Measurements from ENCODE around the gene PTCD3. TPM values are rescaled to one million over a fixed set of nuclear protein-coding genes. Genes with fewer than 3 reads are reported as not detected.

Gene PTCD3
- total RNA-seq, 1 donor from 2014 or later = 48.9 TPM

GRCh38 chr2:86065512-86065911 is 40.5 kb upstream of the PTCD3 start:
- TF ChIP-seq CTCF (IDR thresholded peaks at IDR 0.05) = no peak
- no peak for DNase-seq (ENCODE audit: low spot score)
- Mint-ChIP-seq H3K36me3 (ENCODE audit: low read depth) (peaks cover 61% of the 10 kb centered on the region), H3K4me1 (ENCODE audit: low read depth) (peaks cover 25% of the 10 kb centered on the region), H3K4me3 (ENCODE audit: unreplicated experiment) (no peak overlapping the region), H3K9me3 (ENCODE audit: low read depth) (peaks cover 19% of the 10 kb centered on the region), H3K27ac (ENCODE audit: unreplicated experiment) (no peak overlapping the region), H3K27me3 (ENCODE audit: low read depth) (no peaks in the 10 kb centered on the region)

- Mint-ChIP-seq H3K27me3 (ENCODE audit: low read depth) (no peaks in the 10 kb centered on the region), H3K27ac (ENCODE audit: unreplicated experiment) (no peak overlapping the region), H3K9me3 (ENCODE audit: low read depth) (peaks cover 19% of the 10 kb centered on the region), H3K4me1 (ENCODE audit: low read depth) (peaks cover 26% of the 10 kb centered on the region), H3K4me3 (ENCODE audit: unreplicated experiment) (no peak overlapping the region), H3K36me3 (ENCODE audit: low read depth) (peaks cover 62% of the 10 kb centered on the region)
- TF ChIP-seq CTCF (IDR thresholded peaks at IDR 0.05) = no peak
- no peak for DNase-seq (ENCODE audit: low spot score)
These were observed 39.9 kb upstream of the PTCD3 start for GRCh38 chr2:86066007-86066578.

GRCh38 chr2:86066915-86067314 is 39.1 kb upstream of the PTCD3 start:
- no peak for TF ChIP-seq CTCF (IDR thresholded peaks at IDR 0.05)
- no peaks in the 10 kb centered on the region for H3K27me3 Mint-ChIP-seq (ENCODE audit: low read depth)
- no peak for DNase-seq (ENCODE audit: low spot score)
- H3K27ac Mint-ChIP-seq (ENCODE audit: unreplicated experiment) = no peak overlapping the region
- H3K36me3 Mint-ChIP-seq (ENCODE audit: low read depth) = peaks cover 62% of the 10 kb centered on the region
- H3K4me3 Mint-ChIP-seq (ENCODE audit: unreplicated experiment) = no peak overlapping the region
- H3K4me1 Mint-ChIP-seq (ENCODE audit: low read depth) = peaks cover 29% of the 10 kb centered on the region
- peaks cover 21% of the 10 kb centered on the region for H3K9me3 Mint-ChIP-seq (ENCODE audit: low read depth)

GRCh38 chr2:86068136-86068588 is 37.9 kb upstream of the PTCD3 start:
- no peak for TF ChIP-seq CTCF (IDR thresholded peaks at IDR 0.05)
- DNase-seq (ENCODE audit: low spot score) = no peak
- H3K9me3 Mint-ChIP-seq (ENCODE audit: low read depth) = peaks cover 14% of the 10 kb centered on the region
- no peak overlapping the region for H3K27ac Mint-ChIP-seq (ENCODE audit: unreplicated experiment)
- peaks cover 54% of the 10 kb centered on the region for H3K36me3 Mint-ChIP-seq (ENCODE audit: low read depth)
- peaks cover 38% of the 10 kb centered on the region for H3K4me1 Mint-ChIP-seq (ENCODE audit: low read depth)
- no peak overlapping the region for H3K4me3 Mint-ChIP-seq (ENCODE audit: unreplicated experiment)
- H3K27me3 Mint-ChIP-seq (ENCODE audit: low read depth) = no peaks in the 10 kb centered on the region

GRCh38 chr2:86068648-86069047 is 37.4 kb upstream of the PTCD3 start:
- peaks cover 9% of the 10 kb centered on the region for H3K9me3 Mint-ChIP-seq (ENCODE audit: low read depth)
- peaks cover 43% of the 10 kb centered on the region for H3K4me1 Mint-ChIP-seq (ENCODE audit: low read depth)
- H3K4me3 Mint-ChIP-seq (ENCODE audit: unreplicated experiment) = no peak overlapping the region
- no peak for TF ChIP-seq CTCF (IDR thresholded peaks at IDR 0.05)
- H3K27ac Mint-ChIP-seq (ENCODE audit: unreplicated experiment) = no peak overlapping the region
- DNase-seq (ENCODE audit: low spot score) = no peak
- H3K36me3 Mint-ChIP-seq (ENCODE audit: low read depth) = peaks cover 49% of the 10 kb centered on the region
- H3K27me3 Mint-ChIP-seq (ENCODE audit: low read depth) = no peaks in the 10 kb centered on the region
